HG03565 (cell line): Measurements from ENCODE around the gene KREMEN2.

Experiments used
- ATAC-seq: cut with Tn5 transposase; IDR thresholded peaks from one replicate; pipeline ENCODE4 v1.9.1; 2021; ENCODE audit warnings: mild to moderate bottlenecking, moderate library complexity; ENCODE audit not compliant: unreplicated experiment

The KREMEN2 gene

DNA sequence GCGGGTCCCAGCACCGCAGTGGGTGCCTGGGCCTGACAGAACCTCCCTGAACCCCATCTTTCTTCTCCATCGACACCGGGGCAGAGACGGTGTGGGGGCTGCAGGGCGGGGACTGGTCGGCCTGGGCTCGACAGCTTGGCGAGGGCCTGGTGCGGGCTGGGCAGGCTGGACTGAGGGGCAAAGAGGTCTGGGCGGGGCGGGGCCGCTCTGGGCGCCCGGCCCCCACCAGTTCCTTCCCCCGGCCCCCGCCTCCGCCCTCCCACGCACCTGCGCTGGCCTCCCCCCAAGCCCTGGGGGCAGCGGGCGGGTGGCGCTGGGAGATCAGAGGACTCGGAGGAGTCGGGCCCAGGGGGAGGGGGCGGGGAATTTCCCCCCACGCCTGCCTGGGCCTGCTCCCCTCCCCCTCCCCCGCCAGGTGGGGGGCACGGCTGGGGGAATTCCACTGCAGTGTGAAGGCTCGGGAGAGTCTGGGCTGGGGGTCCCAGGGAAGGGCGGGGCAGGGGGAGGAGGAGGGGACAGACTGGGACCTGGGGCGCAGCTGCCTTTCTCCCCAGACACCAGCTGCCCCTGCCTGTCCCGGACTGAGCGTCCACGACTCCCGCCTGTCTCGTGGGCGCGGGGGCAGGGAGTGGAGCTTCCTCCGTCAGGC is 877 bp upstream of the KREMEN2 start:
- ATAC-seq: no peak

- ATAC-seq: no peak
Measured at GRCh38 chr16:2964475-2965336, 631 bp downstream of the KREMEN2 start.

DNA sequence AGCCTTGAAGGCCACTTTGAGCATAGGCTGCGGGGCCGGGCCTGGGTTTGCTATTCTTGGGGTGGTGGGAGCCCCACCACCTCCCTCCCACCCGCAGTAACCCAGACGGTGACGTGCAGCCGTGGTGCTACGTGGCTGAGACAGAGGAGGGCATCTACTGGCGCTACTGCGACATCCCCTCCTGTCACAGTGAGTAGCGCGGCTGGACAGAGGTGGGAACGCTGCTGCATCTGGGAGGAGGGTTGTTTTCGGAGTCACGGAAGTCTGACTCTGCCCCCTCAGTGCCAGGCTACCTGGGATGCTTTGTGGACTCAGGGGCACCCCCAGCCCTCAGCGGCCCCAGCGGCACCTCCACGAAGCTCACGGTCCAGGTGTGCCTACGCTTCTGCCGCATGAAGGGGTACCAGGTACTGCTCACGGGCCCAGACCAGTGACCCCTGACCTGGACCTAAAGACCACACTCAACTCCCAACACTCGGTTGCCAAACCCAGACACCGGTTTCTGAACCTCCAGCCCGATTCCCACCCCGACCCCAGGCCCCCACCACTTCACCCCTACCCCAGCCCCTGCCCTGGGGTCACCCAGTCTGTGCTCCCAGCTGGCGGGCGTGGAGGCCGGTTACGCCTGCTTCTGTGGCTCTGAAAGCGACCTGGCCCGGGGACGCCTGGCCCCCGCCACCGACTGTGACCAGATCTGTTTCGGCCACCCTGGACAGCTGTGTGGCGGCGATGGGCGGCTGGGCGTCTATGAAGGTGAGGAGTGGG is 2.1 kb downstream of the KREMEN2 start:
- no peak for ATAC-seq

DNA sequence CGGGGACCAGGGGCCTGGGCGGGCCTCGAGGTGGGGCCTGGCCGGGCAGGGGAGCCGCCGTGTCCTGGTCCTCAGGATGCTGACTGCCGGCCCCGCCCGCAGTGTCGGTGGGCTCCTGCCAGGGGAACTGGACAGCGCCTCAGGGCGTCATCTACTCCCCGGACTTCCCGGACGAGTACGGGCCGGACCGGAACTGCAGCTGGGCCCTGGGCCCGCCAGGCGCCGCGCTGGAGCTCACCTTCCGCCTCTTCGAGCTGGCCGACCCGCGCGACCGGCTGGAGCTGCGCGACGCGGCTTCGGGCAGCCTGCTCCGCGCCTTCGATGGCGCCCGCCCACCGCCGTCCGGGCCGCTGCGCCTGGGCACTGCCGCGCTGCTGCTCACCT is 2.7 kb downstream of the KREMEN2 start:
- no peak for ATAC-seq

DNA sequence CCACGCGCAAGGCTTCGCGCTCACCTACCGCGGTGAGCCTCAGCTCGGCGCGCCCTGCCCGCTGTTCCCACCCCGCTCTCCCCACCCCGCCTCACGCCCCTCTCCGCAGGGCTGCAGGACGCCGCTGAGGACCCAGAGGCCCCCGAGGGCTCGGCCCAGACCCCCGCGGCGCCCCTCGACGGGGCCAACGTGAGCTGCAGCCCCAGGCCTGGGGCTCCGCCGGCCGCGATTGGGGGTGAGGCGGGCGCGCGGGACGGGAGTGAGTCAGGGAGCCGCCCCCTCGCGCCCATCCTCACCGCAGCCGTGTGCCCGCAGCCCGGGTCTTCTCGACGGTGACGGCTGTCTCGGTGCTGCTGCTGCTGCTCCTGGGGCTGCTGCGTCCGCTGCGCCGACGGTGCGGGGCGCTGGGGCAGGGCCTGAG is 3.1 kb downstream of the KREMEN2 start:
- ATAC-seq: no peak

DNA sequence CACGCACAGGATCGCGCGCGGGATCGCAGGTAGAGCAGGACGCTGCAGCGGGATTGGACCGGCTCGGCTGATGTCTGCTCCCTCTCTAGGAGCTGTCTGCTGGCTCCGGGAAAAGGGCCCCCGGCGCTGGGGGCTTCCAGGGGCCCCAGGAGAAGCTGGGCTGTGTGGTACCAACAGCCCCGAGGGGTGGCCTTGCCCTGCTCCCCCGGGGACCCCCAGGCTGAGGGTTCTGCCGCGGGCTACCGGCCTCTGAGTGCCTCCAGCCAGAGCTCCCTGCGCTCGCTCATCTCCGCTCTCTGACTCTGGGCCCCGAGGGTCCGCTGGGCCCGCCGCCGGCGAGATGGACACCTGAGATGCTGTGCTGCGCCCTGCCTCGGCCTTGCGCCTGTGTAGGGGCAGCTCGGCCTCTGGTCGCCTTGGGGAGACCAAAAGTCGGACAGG is 3.7 kb downstream of the KREMEN2 start:
- no peak for ATAC-seq

- ATAC-seq: no peak
Measured at GRCh38 chr16:2968368-2968737, 4.3 kb downstream of the KREMEN2 start.

- peak; percentile 56 for ATAC-seq
Measured at GRCh38 chr16:2968738-2969544, 4.9 kb downstream of the KREMEN2 start, which contains the start of gene PAQR4. Gene PAQR4, plus strand, starts transcription at chr16:2969348. Its CDS starts 327 bp downstream, at chr16:2969675.

DNA sequence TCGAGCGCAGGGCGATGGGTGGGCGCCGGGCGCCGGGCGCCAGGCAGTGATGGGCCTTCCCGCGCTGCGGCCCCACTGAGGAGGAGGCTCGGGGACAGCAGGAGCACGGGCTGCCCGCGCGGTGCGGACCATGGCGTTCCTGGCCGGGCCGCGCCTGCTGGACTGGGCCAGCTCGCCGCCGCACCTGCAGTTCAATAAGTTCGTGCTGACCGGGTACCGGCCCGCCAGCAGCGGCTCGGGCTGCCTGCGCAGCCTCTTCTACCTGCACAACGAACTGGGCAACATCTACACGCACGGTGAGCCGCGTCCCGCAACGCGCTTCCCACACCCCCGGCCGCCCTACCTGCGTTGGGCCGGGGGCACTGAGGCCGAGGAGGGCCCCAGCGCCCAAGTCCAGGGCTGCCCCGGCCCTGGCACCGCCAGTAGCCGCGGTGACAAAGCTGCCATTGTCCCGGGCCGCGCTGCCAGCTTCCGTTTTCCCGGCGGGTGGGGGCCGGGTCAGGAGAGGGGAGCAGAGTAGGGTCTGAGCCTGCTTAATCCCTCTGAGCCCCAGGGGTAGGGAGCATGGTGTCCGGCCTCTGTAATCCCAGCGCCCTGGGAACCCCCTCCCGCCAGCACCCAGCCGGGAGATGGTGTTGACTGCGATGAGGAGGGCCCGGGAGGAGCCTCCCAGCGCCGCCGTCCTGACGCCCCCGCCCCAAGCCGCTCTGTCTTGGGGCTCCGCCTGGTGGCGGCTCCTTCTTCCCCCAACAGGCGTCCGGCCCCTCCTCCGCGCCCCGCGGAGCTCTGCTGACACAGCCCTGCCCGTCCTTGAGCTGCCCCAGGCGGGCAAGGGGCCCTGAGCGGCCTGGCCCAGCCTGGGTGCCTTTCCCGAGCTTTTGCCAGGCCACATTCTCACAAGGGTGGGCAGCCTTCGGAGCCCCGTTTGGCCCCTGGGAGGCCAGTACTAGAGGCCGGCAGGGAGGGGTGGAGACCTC is 5.8 kb downstream of the KREMEN2 start:
- no peak for ATAC-seq

- ATAC-seq: no peak
Measured at GRCh38 chr16:2970563-2970962, 6.5 kb downstream of the KREMEN2 start.

GRCh38 chr16:2971134-2971984 is 7.3 kb downstream of the KREMEN2 start:
- ATAC-seq: no peak

- no peak for ATAC-seq
Measured at GRCh38 chr16:2971985-2972784, 8.1 kb downstream of the KREMEN2 start.

DNA sequence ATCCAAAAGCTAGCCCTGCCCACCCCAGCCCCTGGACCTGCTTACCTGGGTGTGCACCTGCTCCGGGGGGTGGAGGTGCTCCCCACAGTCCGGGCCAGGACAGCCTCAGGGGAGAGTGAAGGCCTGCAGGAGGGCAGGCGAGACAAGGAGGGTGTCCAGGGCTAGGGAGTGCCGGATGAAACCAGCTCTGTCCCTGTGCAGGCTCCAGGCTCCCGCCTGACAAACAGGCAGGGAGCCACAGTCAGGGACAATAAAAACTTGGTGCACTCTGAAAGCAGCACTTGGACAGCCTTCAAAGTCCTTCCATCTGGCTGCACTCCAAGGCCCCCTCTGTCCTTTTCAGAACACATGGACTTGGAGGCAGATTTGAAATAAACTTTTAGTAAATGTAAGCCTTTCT is 9.0 kb downstream of the KREMEN2 start:
- no peak for ATAC-seq

DNA sequence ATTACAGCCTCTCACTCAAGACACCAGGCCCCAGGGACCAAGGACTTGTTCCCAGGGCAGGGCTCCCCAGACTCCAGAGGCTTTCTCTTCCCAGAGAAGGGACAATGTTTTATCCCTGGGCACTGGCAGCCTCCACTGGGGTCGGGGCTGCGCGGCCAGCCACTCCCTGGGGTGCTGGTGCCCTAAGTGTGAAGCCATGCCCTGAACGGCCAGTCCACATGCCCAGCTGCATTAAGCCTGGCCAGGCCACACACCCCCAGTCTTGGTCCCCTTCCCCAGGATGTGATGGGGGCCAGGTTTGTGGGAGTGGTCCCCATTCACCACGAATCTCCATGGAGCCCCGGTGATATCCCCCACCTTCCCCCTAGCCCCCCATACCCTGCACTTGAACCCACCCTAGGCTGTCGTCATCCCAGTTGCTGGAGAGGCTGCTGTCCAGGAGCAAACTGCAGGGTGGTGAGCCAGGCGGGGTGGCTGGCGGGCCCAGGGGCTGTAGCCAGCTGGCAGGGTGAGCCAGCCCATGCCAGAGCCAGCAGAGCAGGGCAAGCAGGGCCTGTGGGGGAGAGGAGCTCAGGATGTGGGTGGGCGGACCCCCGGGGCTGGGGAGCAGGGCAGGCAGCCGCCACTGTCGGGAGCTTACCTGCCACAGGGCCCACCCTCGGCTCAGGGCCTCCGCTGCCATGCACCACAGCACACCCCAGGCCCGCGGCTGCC is 9.7 kb downstream of the KREMEN2 start:
- no peak for ATAC-seq

DNA sequence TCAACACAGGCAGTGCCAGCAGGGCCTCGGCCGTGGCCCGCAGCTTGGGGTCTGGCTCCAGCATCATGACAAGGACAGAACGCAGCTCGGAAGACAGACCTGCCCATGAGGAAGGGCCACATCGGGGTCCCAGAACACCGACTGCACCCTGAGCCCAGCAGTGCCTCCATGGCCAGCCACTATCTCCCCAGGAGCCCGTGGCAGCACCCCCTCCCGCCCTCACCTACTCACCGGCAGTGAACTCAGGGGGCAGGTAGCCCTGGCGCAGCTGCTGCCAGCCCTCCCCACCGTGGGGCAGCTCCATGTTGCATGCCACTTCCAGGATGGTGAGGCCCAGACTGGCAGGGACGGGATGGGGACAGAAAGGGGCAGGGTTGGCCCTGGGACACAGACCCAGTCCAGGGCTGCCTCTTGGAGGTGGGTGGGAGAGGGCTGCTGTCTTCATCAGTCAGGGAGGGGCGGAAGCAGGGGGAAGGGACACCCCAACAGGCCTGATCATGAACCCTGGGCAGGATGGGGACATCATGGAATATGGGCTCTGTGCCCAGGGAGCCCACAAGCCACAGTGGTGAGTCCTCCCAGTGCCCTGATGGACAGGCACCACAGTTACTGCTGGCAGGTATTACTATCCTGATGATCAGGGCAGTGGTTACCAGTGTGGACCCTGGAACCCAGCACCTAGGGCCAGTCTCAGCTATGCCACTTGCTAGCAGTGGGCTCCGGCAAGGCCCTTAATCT is 10.4 kb downstream of the KREMEN2 start:
- ATAC-seq: no peak

GRCh38 chr16:2975161-2975795 is 11.2 kb downstream of the KREMEN2 start:
- no peak for ATAC-seq
